ENCODE measurements around the gene IDI1. TPM values are rescaled to one million over a fixed set of nuclear protein-coding genes. Genes with fewer than 3 reads are reported as not detected.

IDI1 gene
- 20.6 and 23.8 TPM in 2 replicates for total RNA-seq (2014; rRNA removed; shearing (Covaris generic))

GRCh38 chr10:1048732-1049424 is at the start of gene IDI1:
IDI1 (minus strand) TSS chr10:1049119; CDS start chr10:1049003, 116 bp downstream.

GRCh38 chr10:1056326-1057105 is 7.6 kb upstream of the IDI1 start, which contains the start of gene WDR37:
WDR37 (plus strand) TSS chr10:1056385; CDS start chr10:1072156, 15,771 bp downstream.

GRCh38 chr10:1025683-1026082 is 23.2 kb downstream of the IDI1 start, which contains the start of gene IDI2:
IDI2 (minus strand) TSS chr10:1025859; CDS start chr10:1024723, 1,136 bp downstream.

Other genes starting within 250 kb of the IDI1 start
- 34.1 and 38.9 TPM in 2 replicates for gene LARP4B, start 117.4 kb downstream of the IDI1 start, total RNA-seq (2014; rRNA removed; shearing (Covaris generic))
- gene GTPBP4, start 60.7 kb downstream of the IDI1 start, total RNA-seq (2014; rRNA removed; shearing (Covaris generic)) = 165 and 174 TPM in 2 replicates
- not detected in 2 replicates for gene IDI2, start 23.3 kb downstream of the IDI1 start, total RNA-seq (2014; rRNA removed; shearing (Covaris generic))
- gene WDR37, start 7.3 kb upstream of the IDI1 start, total RNA-seq (2014; rRNA removed; shearing (Covaris generic)) = 8.5 and 10.6 TPM in 2 replicates